Right hindlimb (tissue), 1 donor: ENCODE data around the gene SLC26A5.

ENCODE experiments used
- DNase-seq: peaks from one replicate; pipeline ENCODE4 v3.0.0-alpha.2; 2018

The SLC26A5 gene

GRCh38 chr7:103344453-103345149, 101.4 kb downstream of the SLC26A5 start, which contains the start of gene DNAJC2:
Gene DNAJC2, minus strand, starts transcription at chr7:103344767. Its CDS starts 145 bp downstream, at chr7:103344622.
- peak; percentile 91 for DNase-seq

DNA sequence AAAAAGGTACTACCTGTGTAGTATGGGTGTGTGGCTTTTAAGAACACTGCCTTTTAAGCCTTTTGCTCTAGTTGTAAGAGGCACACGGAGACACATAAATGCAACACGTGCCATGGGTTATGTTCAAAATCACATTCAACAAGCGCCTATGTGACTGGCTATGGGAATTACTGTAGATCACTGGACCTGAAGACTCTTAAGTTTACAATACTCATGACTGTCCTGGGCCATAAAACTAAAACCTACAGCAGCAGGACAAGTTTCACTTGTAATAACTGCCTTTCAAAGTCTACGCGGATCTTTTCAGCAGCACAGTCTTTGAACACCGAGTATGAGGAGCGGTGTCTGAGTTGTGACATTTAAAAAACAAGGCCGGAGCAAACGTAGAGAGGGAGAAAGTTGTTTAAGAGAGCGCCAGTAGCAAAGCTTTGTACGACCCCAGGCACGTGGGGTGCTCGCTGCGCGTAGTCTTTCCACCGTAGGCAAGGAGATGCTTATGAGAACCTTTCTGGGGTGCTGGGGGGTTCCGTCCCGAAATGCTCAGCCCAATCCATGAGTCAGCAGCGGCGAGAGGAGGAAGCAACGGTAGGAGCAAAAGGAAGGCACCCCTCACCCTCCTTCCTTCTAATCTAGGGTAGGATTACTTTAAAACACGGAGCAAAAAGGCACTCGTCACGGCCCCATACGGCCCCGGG, 102.1 kb downstream of the SLC26A5 start:
- DNase-seq: no peak

- DNase-seq: no peak
These were observed 102.7 kb downstream of the SLC26A5 start for GRCh38 chr7:103343332-103343731.

DNA sequence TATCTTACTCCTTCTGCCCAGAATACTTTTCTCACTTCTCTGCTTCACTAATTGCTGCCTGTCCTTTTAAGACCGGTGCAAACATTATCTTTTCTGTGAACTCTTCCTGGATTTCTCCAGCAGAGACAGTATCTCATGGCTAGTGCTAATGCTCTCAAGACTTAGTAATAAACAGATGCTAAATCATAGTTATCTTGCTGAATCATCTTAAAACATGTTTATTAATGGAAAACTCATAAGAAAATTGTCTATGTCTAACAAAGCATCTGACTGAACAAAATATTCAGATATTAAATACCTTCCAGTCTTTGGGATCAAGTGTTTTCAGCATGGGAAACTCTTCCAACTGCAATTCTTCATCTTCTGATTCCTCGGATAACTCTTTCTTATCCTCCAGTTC, 104.5 kb downstream of the SLC26A5 start:
- DNase-seq: no peak

- no peak for DNase-seq
These were observed 107.1 kb downstream of the SLC26A5 start for GRCh38 chr7:103338864-103339263.

- no peak for DNase-seq
These were observed 109.2 kb downstream of the SLC26A5 start for GRCh38 chr7:103336761-103337160.

DNA sequence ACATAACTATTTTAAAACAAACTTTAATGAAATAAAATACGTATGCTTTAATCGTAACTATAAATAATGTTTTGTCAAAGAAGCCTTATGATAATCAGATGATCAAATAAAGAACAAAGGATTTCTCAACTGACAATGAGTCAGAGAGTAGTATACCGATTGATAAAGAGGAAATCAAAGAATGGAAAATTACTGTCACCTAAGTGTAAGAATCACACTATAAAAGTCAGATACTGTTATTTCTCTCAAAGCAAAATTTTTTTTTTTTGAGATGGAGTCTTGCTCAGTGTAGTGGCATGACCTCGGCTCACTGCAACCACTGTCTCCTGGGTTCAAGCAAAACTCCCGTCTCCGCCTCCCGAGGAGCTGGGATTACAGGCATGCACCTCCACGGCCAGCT, 120.3 kb downstream of the SLC26A5 start:
- no peak for DNase-seq
